Measurements from ENCODE around the gene SDCBP2.

SDCBP2 gene

GRCh38 chr20:1310071-1310470 lies 18.9 kb downstream of the SDCBP2 start:
- no peak for DNase-seq

- no peak for DNase-seq
These were observed 19.5 kb downstream of the SDCBP2 start for GRCh38 chr20:1309439-1309847.

GRCh38 chr20:1308702-1309095 lies 20.2 kb downstream of the SDCBP2 start:
- DNase-seq = no peak

- DNase-seq = no peak
These were observed 20.8 kb downstream of the SDCBP2 start for GRCh38 chr20:1308067-1308701.

GRCh38 chr20:1307571-1307971 lies 21.4 kb downstream of the SDCBP2 start:
- DNase-seq = no peak

GRCh38 chr20:1307171-1307570 lies 21.8 kb downstream of the SDCBP2 start:
- no peak for DNase-seq

- DNase-seq = no peak
These were observed 22.4 kb downstream of the SDCBP2 start for GRCh38 chr20:1306316-1307135.

- no peak for DNase-seq
These were observed 23.2 kb downstream of the SDCBP2 start for GRCh38 chr20:1305712-1306111.

GRCh38 chr20:1304710-1305515 lies 24.0 kb downstream of the SDCBP2 start:
- DNase-seq = no peak

GRCh38 chr20:1302685-1303541 lies 26.0 kb downstream of the SDCBP2 start:
- no peak for DNase-seq

- DNase-seq = no peak
These were observed 27.9 kb downstream of the SDCBP2 start for GRCh38 chr20:1301031-1301529.

GRCh38 chr20:1300083-1300840 lies 28.7 kb downstream of the SDCBP2 start:
- no peak for DNase-seq

GRCh38 chr20:1299522-1299921 lies 29.4 kb downstream of the SDCBP2 start:
- DNase-seq = no peak

- DNase-seq = no peak
These were observed 29.9 kb downstream of the SDCBP2 start for GRCh38 chr20:1298888-1299511.

GRCh38 chr20:1298166-1298565 lies 30.8 kb downstream of the SDCBP2 start:
- DNase-seq = no peak

- no peak for DNase-seq
These were observed 31.5 kb downstream of the SDCBP2 start for GRCh38 chr20:1297486-1297885.

GRCh38 chr20:1296922-1297321 lies 32.0 kb downstream of the SDCBP2 start:
- DNase-seq = no peak

- no peak for DNase-seq
These were observed 32.8 kb downstream of the SDCBP2 start for GRCh38 chr20:1296117-1296610.

- no peak for DNase-seq
These were observed 33.5 kb downstream of the SDCBP2 start for GRCh38 chr20:1295276-1295930.

GRCh38 chr20:1294497-1294896 lies 34.4 kb downstream of the SDCBP2 start:
- no peak for DNase-seq
